Kidney (tissue), 14 donors: Measurements from ENCODE around the gene KRT77. TPM values are rescaled to one million over a fixed set of nuclear protein-coding genes. Genes with fewer than 3 reads are reported as not detected.

ENCODE experiments used
- DNase-seq, 5 donors: peaks; one replicate each; pipeline ENCODE4 v3.0.0-alpha.2; 2013 to 2020
- FAIRE-seq: peaks from 2 replicates; lab custom pipeline; 2012; peaks lifted over from hg19 to GRCh38; lab: Jason Lieb, UNC
- H3K27ac ChIP-seq, 2 donors: one replicate each; pipeline ENCODE4 v1.7.0; 2013; ENCODE audit warnings: low read depth in 2 of 2, low read length in 2 of 2, inconsistent platforms in 1 of 2
- H3K27me3 ChIP-seq: one replicate; pipeline ENCODE4 v1.7.1; 2013; ENCODE audit warnings: low read length, inconsistent platforms; ENCODE audit not compliant: control insufficient read depth, insufficient read depth
- H3K36me3 ChIP-seq, 3 donors: one replicate each; pipeline versions ENCODE4 v1.7.0 to v1.7.1; 2013; ENCODE audit warnings: low read length in 3 of 3, control low read depth in 1 of 3, inconsistent platforms in 1 of 3; ENCODE audit not compliant: insufficient read depth in 3 of 3, control insufficient read depth in 2 of 3
- H3K4me1 ChIP-seq, 3 donors: one replicate each; pipeline versions ENCODE4 v1.7.0 to v1.7.1; 2013; ENCODE audit warnings: low read length in 3 of 3, inconsistent platforms in 1 of 3, low read depth in 1 of 3; ENCODE audit not compliant: control insufficient read depth in 2 of 3, insufficient read depth in 2 of 3
- H3K4me3 ChIP-seq, 3 donors: one replicate each; pipeline versions ENCODE4 v1.7.0 to v1.8.1; 2013; ENCODE audit warnings: low read length in 3 of 3, control low read depth in 1 of 3, inconsistent platforms in 1 of 3
- H3K9ac ChIP-seq, 3 donors: one replicate each; pipeline versions ENCODE4 v1.7.0 to v1.7.1; 2013; ENCODE audit warnings: low read length in 3 of 3, control low read depth in 1 of 3, inconsistent platforms in 1 of 3
- H3K9me3 ChIP-seq, 3 donors: one replicate each; pipeline versions ENCODE4 v1.7.0 to v1.7.1; 2013; ENCODE audit warnings: low read length in 3 of 3, control low read depth in 1 of 3, inconsistent platforms in 1 of 3; ENCODE audit not compliant: control insufficient read depth in 2 of 3, insufficient read depth in 1 of 3
- CTCF ChIP-seq: IDR thresholded peaks from 3 replicates; pipeline ENCODE4 v1.5.1; 2012; ENCODE audit warnings: mild to moderate bottlenecking, moderate library complexity, borderline replicate concordance; ENCODE audit not compliant: insufficient read depth; ENCODE audit errors: extremely low read depth
- intact Hi-C: fragments of 100-400 bp; cut with DNase I; formaldehyde crosslinking; loops from one replicate; pipeline ENCODE4 v1.11.1; 2022
- polyA plus RNA-seq: library from polyadenylated mRNA; stranded (reverse); fragments of 350-450 nt; fragmentation: Illumina TruSeq; extraction: RNeasy Lipid Tissue Mini Kit (QIAGEN cat#74804); gene quantifications from one replicate; pipeline ENCODE4 v1.2.3, GENCODE V29; 2014; ENCODE audit warnings: low read depth, low replicate concordance; ENCODE audit not compliant: insufficient read depth
- total RNA-seq: library from RNA; stranded (reverse); fragmentation: NEBNext Ultra II Directional; extraction: Animal tissue kit (Norgen Biotek cat#: 25700); gene quantifications from one replicate; pipeline ENCODE4 v1.2.1, GENCODE V29; 2021
- donor health status: control.
- donor health status: control.
- donor health status: control.
- donor health status: control.
- donor health status: control.
- donor health status: DM: yes; HTN: yes; CAD: no.
- donor health status: Normal renal cell carcinoma (clear cell type).

Gene KRT77
- total and polyA plus RNA-seq, 2 donors from 2014 or later: not detected

DNA sequence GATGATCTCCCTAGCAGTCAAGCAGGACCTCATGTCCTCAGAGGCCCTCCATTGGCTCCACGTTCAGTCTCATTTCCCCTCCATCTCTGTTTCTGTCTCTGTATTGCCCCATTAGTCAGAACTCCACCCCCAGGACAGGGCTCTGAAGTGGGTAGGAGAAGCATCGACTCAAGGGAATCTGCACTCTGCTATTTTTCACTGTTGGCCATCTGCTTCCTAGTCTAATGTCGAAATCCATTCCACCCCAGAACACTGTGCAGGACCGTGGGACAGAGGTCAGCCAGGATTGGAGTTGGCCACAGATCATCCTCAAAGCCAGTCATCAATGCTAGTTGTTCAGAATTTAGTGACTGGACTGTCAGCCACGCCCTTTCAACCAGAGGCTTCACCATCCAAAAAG, 10.1 kb downstream of the KRT77 start:
- H3K4me3 ChIP-seq: no peak overlapping the region
- H3K4me1 ChIP-seq: peaks cover 0 to 3% (median 0%) of the 10 kb centered on the region in 3 donors
- DNase-seq (no peak), FAIRE-seq (no peak)
- intact Hi-C loops: no loop called here
- H3K27me3 ChIP-seq: peaks cover 3% of the 10 kb centered on the region
- no peaks in the 10 kb centered on the region for H3K36me3 ChIP-seq
- no peak overlapping the region for H3K27ac ChIP-seq
- no peak for TF ChIP-seq CTCF
- no peak overlapping the region for H3K9ac ChIP-seq
- no peaks in the 10 kb centered on the region for H3K9me3 ChIP-seq

GRCh38 chr12:52692254-52692653, 11.1 kb downstream of the KRT77 start:
- intact Hi-C loops: no loop called here
- Histone ChIP-seq H3K9ac (no peak overlapping the region), H3K27me3 (peaks cover 3% of the 10 kb centered on the region), H3K9me3 (no peaks in the 10 kb centered on the region), H3K4me1 (peaks cover 0 to 3% (median 0%) of the 10 kb centered on the region in 3 donors), H3K36me3 (no peaks in the 10 kb centered on the region), H3K4me3 (no peak overlapping the region), H3K27ac (no peak overlapping the region)
- DNase-seq (no peak), FAIRE-seq (no peak)
- TF ChIP-seq CTCF: no peak

DNA sequence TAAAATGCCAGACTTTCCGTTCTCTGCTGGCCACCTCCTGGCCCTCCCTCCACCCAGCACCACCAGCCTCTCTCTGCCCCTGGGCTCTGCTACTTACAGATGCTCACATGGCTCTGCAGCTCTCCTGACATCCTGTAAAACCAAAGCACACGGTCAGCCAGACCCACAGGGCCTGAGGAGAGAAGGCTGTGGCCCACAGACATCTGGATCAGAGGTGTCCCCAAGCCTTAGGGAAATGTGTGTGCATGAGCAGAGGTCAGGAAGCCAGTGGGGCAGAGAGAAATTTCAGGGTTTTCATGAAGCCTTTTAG, 11.5 kb downstream of the KRT77 start:
- H3K27me3 ChIP-seq: peaks cover 3% of the 10 kb centered on the region
- intact Hi-C loops: no loop called here
- no peak overlapping the region for H3K27ac ChIP-seq
- no peaks in the 10 kb centered on the region for H3K36me3 ChIP-seq
- H3K4me1 ChIP-seq: peaks cover 0 to 3% (median 0%) of the 10 kb centered on the region in 3 donors
- no peaks in the 10 kb centered on the region for H3K9me3 ChIP-seq
- no peak for TF ChIP-seq CTCF
- H3K4me3 ChIP-seq: no peak overlapping the region
- DNase-seq: no peak
- FAIRE-seq: no peak
- H3K9ac ChIP-seq: no peak overlapping the region
